A549 (cell line): ENCODE data around the gene TMED4. TPM values are rescaled to one million over a fixed set of nuclear protein-coding genes. Genes with fewer than 3 reads are reported as not detected.

ENCODE experiments used
- ATAC-seq, 2 experiments: fragments of 200-7000 bp in 1 of 2; fragments of >200 bp in 1 of 2; cut with Nextera tagmentation in 1 of 2; cut with Tn5 transposase in 1 of 2; 3 replicates each; pipeline versions ENCODE4 v1.8.0 to v1.9.1; 2018 to 2020; ENCODE audit warnings: mild to moderate bottlenecking in 1 of 2, moderate library complexity in 1 of 2
- CTCF ChIA-PET: fragments of 300-600 bp; sonication (Branson Sonifier 250); formaldehyde crosslinking; extraction: SDS; loops from one replicate; lab custom pipeline; 2021; ENCODE audit warnings: antibody characterized with exemption, inconsistent platforms; lab: Yijun Ruan, JAX
- POLR2A ChIA-PET: fragments of 350-600 bp; formaldehyde crosslinking; extraction: SDS; loops from one replicate; lab custom pipeline; 2021; ENCODE audit warnings: antibody characterized with exemption, inconsistent platforms; lab: Yijun Ruan, JAX
- DNase-seq, 2 experiments: peaks; one replicate each; pipeline versions ENCODE4 v3.0.0 to v3.0.0-alpha.2; 2011 to 2016; ENCODE audit warnings: low read depth in 1 of 2, low spot score in 1 of 2
- FAIRE-seq: peaks from 2 replicates; lab custom pipeline; 2011; peaks lifted over from hg19 to GRCh38; lab: Jason Lieb, UNC
- H3K27ac ChIP-seq, 2 experiments: fragments of >200 bp; sonication (Bioruptor Twin); formaldehyde crosslinking; 3 replicates each; pipeline ENCODE4 v1.5.1; 2016 to 2017
- H3K4me1 ChIP-seq: fragments of >200 bp; sonication (Bioruptor Twin); formaldehyde crosslinking; 3 replicates; pipeline ENCODE4 v1.6.1; 2016
- H3K4me2 ChIP-seq: fragments of >200 bp; sonication (Bioruptor Twin); formaldehyde crosslinking; 3 replicates; pipeline ENCODE4 v1.6.1; 2016
- H3K4me3 ChIP-seq: fragments of >200 bp; sonication (Bioruptor Twin); formaldehyde crosslinking; 3 replicates; pipeline ENCODE4 v1.5.1; 2016
- H3K9me3 ChIP-seq: fragments of >200 bp; sonication (Bioruptor Twin); formaldehyde crosslinking; 3 replicates; pipeline ENCODE4 v1.6.1; 2016
- EHF ChIP-seq: fragments of 250-450 bp; sonication (Bioruptor Pico); IDR thresholded peaks from 2 replicates; pipeline ENCODE4 v1.5.0; 2020; ENCODE audit warnings: mild to moderate bottlenecking
- HEYL ChIP-seq: fragments of 250-450 bp; sonication (Bioruptor Pico); IDR thresholded peaks from 2 replicates; pipeline ENCODE4 v1.8.0; 2021; ENCODE audit warnings: mild to moderate bottlenecking, moderate library complexity
- JUNB ChIP-seq: fragments of >200 bp; sonication (Bioruptor Twin); formaldehyde crosslinking; IDR thresholded peaks from 2 replicates; pipeline ENCODE4 v1.6.1; 2016
- PBX3 ChIP-seq: IDR thresholded peaks from 2 replicates; pipeline ENCODE4 v1.6.1; 2012
- PHF8 ChIP-seq: fragments of 200-600 bp; sonication (generic); IDR thresholded peaks from 2 replicates; pipeline ENCODE4 v1.6.1; 2016; ENCODE audit warnings: low read depth, mild to moderate bottlenecking, antibody characterized with exemption, moderate library complexity, borderline replicate concordance
- POLR2AphosphoS2 ChIP-seq: conservative IDR thresholded peaks from 2 replicates; pipeline ENCODE4 v1.6.1; 2012; ENCODE audit warnings: low read length, improper control_type of control experiment, inconsistent platforms
- ZSCAN20 ChIP-seq: fragments of 250-450 bp; sonication (Bioruptor Pico); IDR thresholded peaks from 2 replicates; pipeline ENCODE4 v1.8.0; 2022; ENCODE audit warnings: mild to moderate bottlenecking, moderate library complexity
- WGBS: methylation state at CpG from one replicate; pipeline ENCODE4 v1.1.6; 2017; ENCODE audit errors: missing lambda C conversion rate; 5-methylcytosine and 5-hydroxymethylcytosine counted together
- polyA plus RNA-seq, 4 experiments: library from polyadenylated mRNA; depleted of rRNA in 3 of 4; stranded (reverse); fragments of >200 nt; fragmentation: RNase III in 1 of 4; extraction: RNeasy Plus Mini Kit Qiagen cat#74134 plus additional on column Dnase treatment in 1 of 4; gene quantifications; 2 replicates in 3 of 4; 3 replicates in 1 of 4; pipeline ENCODE4 v1.2.3, GENCODE V29; 2011 to 2017

TMED4 gene
- polyA plus RNA-seq, 2 of the 4 experiments (the other 2 are of a cell fraction) = 55.1 to 68.3 TPM

- 64% methylated on average over 12 of the region's 17 CpGs for WGBS
- no peak for ATAC-seq
- Histone ChIP-seq H3K9me3 (peaks cover 7% of the 10 kb centered on the region; the same call in 1 of the 3 replicates), H3K4me2 (no peak overlapping the region), H3K27ac (no peak overlapping the region), H3K4me1 (no peaks in the 10 kb centered on the region), H3K4me3 (no peak overlapping the region)
- ChIA-PET POLR2A (no interaction called here), CTCF (interaction anchor here (0.6 kb wide), 1 partner anchor 72 kb away, joined by 4 read pairs; no protein-coding TSS in a partner anchor)
- no peak for FAIRE-seq
- TF ChIP-seq PHF8 (no peak), HEYL (CRISPR knock-in tag) (no peak), ZSCAN20 (CRISPR knock-in tag) (no peak)
- no peak for DNase-seq
Observed at GRCh38 chr7:44531421-44532380, 50.3 kb downstream of the TMED4 start.

GRCh38 chr7:44530990-44531389 is 51.0 kb downstream of the TMED4 start:
- no peak overlapping the region for H3K4me3 ChIP-seq
- FAIRE-seq (no peak), DNase-seq (no peak), ATAC-seq (0 out of 6 replicates have a peak, but pooled peaks of 1 of the 2 experiments have one; percentile 19)
- H3K9me3 ChIP-seq = peaks cover 9% of the 10 kb centered on the region; the same call in 1 of the 3 replicates
- no peak for TF ChIP-seq PBX3
- no peak for TF ChIP-seq EHF
- TF ChIP-seq POLR2AphosphoS2 = no peak
- no peak for TF ChIP-seq JUNB
- CTCF ChIA-PET = interaction anchor here (0.6 kb wide), 1 partner anchor 73 kb away, joined by 4 read pairs; no protein-coding TSS in a partner anchor
- H3K27ac ChIP-seq = no peak overlapping the region
- 56% methylated on average over 10 of the region's 10 CpGs for WGBS
- no peaks in the 10 kb centered on the region for H3K4me1 ChIP-seq
- no peak overlapping the region for H3K4me2 ChIP-seq
- POLR2A ChIA-PET = no interaction called here

Other genes with a start within 250 kb of the TMED4 start
- gene NUDCD3, start 91.6 kb downstream of the TMED4 start, polyA plus RNA-seq (2011; rRNA removed) = 66.3 and 84.2 TPM in 2 replicates
- 41.7 to 44.3 TPM (median 42.8 TPM) in 3 replicates for gene NUDCD3, start 91.6 kb downstream of the TMED4 start, polyA plus RNA-seq (2017; fragmentation: RNase III; extraction: RNeasy Plus Mini Kit Qiagen cat#74134 plus additional on column Dnase treatment)
- gene NPC1L1, start 40.9 kb downstream of the TMED4 start, polyA plus RNA-seq (2011; rRNA removed) = 0.06 and 0.12 TPM in 2 replicates
- 0.01 to 0.04 TPM (median 0.03 TPM) in 3 replicates for gene NPC1L1, start 40.9 kb downstream of the TMED4 start, polyA plus RNA-seq (2017; fragmentation: RNase III; extraction: RNeasy Plus Mini Kit Qiagen cat#74134 plus additional on column Dnase treatment)
- gene DDX56, start 8.3 kb downstream of the TMED4 start, polyA plus RNA-seq (2011; rRNA removed) = 96.1 and 108 TPM in 2 replicates
- gene DDX56, start 8.3 kb downstream of the TMED4 start, polyA plus RNA-seq (2017; fragmentation: RNase III; extraction: RNeasy Plus Mini Kit Qiagen cat#74134 plus additional on column Dnase treatment) = 93.4 to 100 TPM (median 97.7 TPM) in 3 replicates
- 32.5 and 37.2 TPM in 2 replicates for gene OGDH, start 24.4 kb upstream of the TMED4 start, polyA plus RNA-seq (2011; rRNA removed)
- 35.8 to 38.8 TPM (median 37.7 TPM) in 3 replicates for gene OGDH, start 24.4 kb upstream of the TMED4 start, polyA plus RNA-seq (2017; fragmentation: RNase III; extraction: RNeasy Plus Mini Kit Qiagen cat#74134 plus additional on column Dnase treatment)
- 4.3 and 6.9 TPM in 2 replicates for gene ZMIZ2, start 166.6 kb upstream of the TMED4 start, polyA plus RNA-seq (2011; rRNA removed)
- gene ZMIZ2, start 166.6 kb upstream of the TMED4 start, polyA plus RNA-seq (2017; fragmentation: RNase III; extraction: RNeasy Plus Mini Kit Qiagen cat#74134 plus additional on column Dnase treatment) = 21.7 to 24.5 TPM (median 23.9 TPM) in 3 replicates
- gene PPIA, start 214.4 kb upstream of the TMED4 start, polyA plus RNA-seq (2011; rRNA removed) = 5,366 and 6,016 TPM in 2 replicates
- gene PPIA, start 214.4 kb upstream of the TMED4 start, polyA plus RNA-seq (2017; fragmentation: RNase III; extraction: RNeasy Plus Mini Kit Qiagen cat#74134 plus additional on column Dnase treatment) = 6,452 to 7,028 TPM (median 6,488 TPM) in 3 replicates